Progenitor cell of endocrine pancreas (in vitro differentiated cells): ENCODE data around the gene PLET1. TPM values are rescaled to one million over a fixed set of nuclear protein-coding genes. Genes with fewer than 3 reads are reported as not detected.

Experiments
- DNase-seq: peaks from one replicate; pipeline ENCODE4 v3.0.0; 2021; ENCODE audit warnings: low spot score; ENCODE audit not compliant: unreplicated experiment
- H3K27ac Mint-ChIP-seq: 2 replicates; pipeline ENCODE4 v1.8.0; 2021; ENCODE audit warnings: mild to moderate bottlenecking, moderate library complexity, mixed read lengths
- H3K27me3 Mint-ChIP-seq: 2 replicates; pipeline ENCODE4 v1.8.0; 2021; ENCODE audit warnings: mixed read lengths
- H3K36me3 Mint-ChIP-seq: 2 replicates; pipeline ENCODE4 v1.8.0; 2022; ENCODE audit warnings: mixed read lengths; ENCODE audit not compliant: insufficient read depth
- H3K4me1 Mint-ChIP-seq: 2 replicates; pipeline ENCODE4 v1.8.0; 2021; ENCODE audit warnings: low read depth, mixed read lengths
- H3K4me3 Mint-ChIP-seq: 2 replicates; pipeline ENCODE4 v1.8.0; 2021; ENCODE audit warnings: low read depth, mild to moderate bottlenecking, moderate library complexity, mixed read lengths
- H3K9me3 Mint-ChIP-seq: 2 replicates; pipeline ENCODE4 v1.8.0; 2021; ENCODE audit warnings: low read depth, mixed read lengths
- total RNA-seq: library from RNA; stranded (reverse); gene quantifications from 2 replicates; pipeline ENCODE4 v1.2.1, GENCODE V29; 2021
- TF ChIP-seq, protein P1 (sequence below): fragments of 200-600 bp; sonication (generic); IDR thresholded peaks from one replicate; pipeline ENCODE4 v1.5.0; 2021; ENCODE audit warnings: antibody characterized with exemption, mild to moderate bottlenecking; ENCODE audit not compliant: unreplicated experiment

The PLET1 gene
- total RNA-seq, 1 donor from 2014 or later: not detected

DNA sequence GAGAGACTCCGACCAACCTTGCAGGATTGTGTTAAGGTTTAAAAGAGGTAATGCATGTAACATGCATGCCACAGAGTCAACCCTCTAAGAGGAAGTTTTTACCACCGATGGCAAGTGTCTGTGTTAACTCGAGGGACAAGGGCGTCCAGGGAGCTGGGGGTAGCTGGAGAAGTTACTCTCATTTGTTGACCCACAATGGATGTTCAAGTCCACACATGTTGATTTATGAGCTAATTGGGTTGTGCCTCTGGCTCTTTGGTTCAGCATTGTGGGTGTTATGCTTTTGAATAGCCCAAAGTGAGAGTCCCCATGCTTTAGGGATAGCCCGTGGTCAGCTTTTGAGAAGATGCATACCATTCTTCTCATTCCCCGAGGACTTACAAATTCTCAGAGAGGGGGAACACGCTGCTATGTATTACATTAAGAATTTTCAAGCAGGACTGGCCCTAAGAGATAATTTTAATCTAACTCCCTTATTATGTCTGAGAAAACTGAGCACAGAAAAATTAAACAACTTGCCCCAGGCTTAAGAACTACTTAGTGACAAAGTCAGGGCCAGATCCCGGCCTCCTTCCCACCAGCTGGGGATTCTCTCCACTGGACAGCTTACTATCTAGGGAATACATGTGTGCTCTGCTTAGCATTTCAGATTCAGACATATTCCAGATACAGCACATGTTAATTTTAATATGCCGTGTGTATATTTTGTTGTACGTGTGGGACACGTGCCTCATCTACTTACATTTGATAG, 5.2 kb upstream of the PLET1 start:
- peaks cover 2% of the 10 kb centered on the region for H3K27me3 Mint-ChIP-seq
- no peak overlapping the region for H3K4me3 Mint-ChIP-seq
- peaks cover 7% of the 10 kb centered on the region for H3K4me1 Mint-ChIP-seq
- no peaks in the 10 kb centered on the region for H3K36me3 Mint-ChIP-seq
- no peaks in the 10 kb centered on the region for H3K9me3 Mint-ChIP-seq
- no peak overlapping the region for H3K27ac Mint-ChIP-seq
- TF ChIP-seq, protein P1, sequence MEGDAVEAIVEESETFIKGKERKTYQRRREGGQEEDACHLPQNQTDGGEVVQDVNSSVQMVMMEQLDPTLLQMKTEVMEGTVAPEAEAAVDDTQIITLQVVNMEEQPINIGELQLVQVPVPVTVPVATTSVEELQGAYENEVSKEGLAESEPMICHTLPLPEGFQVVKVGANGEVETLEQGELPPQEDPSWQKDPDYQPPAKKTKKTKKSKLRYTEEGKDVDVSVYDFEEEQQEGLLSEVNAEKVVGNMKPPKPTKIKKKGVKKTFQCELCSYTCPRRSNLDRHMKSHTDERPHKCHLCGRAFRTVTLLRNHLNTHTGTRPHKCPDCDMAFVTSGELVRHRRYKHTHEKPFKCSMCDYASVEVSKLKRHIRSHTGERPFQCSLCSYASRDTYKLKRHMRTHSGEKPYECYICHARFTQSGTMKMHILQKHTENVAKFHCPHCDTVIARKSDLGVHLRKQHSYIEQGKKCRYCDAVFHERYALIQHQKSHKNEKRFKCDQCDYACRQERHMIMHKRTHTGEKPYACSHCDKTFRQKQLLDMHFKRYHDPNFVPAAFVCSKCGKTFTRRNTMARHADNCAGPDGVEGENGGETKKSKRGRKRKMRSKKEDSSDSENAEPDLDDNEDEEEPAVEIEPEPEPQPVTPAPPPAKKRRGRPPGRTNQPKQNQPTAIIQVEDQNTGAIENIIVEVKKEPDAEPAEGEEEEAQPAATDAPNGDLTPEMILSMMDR: no peak
- DNase-seq: no peak

DNA sequence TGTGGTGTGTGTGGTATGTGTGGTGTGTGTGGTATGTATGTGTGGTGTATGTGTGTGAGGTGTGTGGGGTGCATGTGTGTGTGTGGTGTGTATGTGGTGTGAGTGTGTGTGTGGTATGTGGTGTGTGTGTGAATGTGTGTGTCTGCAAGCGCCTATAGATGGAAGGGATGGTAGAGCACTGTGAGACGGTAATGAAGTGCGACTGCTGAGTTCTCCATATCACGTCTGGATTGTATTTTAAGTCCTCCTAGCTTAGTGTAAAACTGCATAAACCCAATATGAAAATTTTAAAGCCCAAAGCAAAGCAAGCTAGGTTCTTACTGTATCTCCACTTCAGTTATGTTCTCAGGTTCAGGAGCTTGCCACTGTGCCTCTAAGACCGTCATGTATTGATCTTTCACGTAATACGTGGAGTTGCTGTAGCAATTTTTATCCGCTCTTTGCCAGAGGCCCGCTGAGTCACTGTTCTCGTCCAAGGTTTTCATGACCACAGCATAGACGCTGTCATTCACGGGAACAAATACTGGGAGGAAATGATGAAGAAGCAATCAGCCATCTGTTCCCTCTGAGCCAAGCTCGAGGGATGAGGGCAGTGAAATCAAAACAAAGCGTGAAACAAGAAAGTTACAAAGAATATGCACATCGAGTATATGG, 5.5 kb downstream of the PLET1 start:
- no peaks in the 10 kb centered on the region for H3K27me3 Mint-ChIP-seq
- peaks cover 4% of the 10 kb centered on the region for H3K4me1 Mint-ChIP-seq
- no peaks in the 10 kb centered on the region for H3K36me3 Mint-ChIP-seq
- TF ChIP-seq, protein P1: no peak
- no peaks in the 10 kb centered on the region for H3K9me3 Mint-ChIP-seq
- no peak overlapping the region for H3K27ac Mint-ChIP-seq
- H3K4me3 Mint-ChIP-seq: no peak overlapping the region
- DNase-seq: no peak

DNA sequence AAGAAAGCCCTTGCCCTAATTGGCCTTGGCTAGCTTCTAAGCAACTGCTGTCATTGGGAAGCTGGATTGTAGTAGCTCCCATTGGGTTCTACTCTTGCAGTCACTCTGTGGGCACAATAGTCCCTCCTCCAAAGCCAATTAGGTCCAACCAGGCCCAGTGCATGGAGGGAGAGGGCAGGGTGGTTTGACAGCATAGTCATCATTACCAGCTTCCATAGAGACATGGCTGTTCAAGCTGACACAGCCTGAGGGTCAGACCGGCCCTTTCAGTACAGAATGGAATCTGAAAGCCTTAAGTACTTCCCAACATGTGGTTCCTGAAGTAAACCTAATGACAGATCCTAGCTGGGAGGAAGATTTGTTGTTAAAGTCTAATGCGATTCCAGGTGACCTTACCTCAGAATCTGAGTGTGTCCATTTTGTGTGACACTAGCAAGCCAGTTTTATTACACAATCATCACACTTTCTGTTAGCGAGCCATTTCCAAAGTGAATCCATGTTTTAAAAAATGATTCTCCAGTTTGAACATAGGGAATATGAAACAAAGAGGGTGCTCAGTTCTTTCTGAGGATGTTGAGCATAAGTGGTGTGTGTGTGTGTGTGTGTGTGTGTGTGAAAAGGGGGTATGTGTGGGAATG, 6.9 kb downstream of the PLET1 start:
- no peak overlapping the region for H3K4me3 Mint-ChIP-seq
- TF ChIP-seq, protein P1: no peak
- H3K27me3 Mint-ChIP-seq: no peaks in the 10 kb centered on the region
- H3K36me3 Mint-ChIP-seq: no peaks in the 10 kb centered on the region
- H3K9me3 Mint-ChIP-seq: no peaks in the 10 kb centered on the region
- peaks cover 3% of the 10 kb centered on the region for H3K4me1 Mint-ChIP-seq
- no peak for DNase-seq
- H3K27ac Mint-ChIP-seq: no peak overlapping the region

DNA sequence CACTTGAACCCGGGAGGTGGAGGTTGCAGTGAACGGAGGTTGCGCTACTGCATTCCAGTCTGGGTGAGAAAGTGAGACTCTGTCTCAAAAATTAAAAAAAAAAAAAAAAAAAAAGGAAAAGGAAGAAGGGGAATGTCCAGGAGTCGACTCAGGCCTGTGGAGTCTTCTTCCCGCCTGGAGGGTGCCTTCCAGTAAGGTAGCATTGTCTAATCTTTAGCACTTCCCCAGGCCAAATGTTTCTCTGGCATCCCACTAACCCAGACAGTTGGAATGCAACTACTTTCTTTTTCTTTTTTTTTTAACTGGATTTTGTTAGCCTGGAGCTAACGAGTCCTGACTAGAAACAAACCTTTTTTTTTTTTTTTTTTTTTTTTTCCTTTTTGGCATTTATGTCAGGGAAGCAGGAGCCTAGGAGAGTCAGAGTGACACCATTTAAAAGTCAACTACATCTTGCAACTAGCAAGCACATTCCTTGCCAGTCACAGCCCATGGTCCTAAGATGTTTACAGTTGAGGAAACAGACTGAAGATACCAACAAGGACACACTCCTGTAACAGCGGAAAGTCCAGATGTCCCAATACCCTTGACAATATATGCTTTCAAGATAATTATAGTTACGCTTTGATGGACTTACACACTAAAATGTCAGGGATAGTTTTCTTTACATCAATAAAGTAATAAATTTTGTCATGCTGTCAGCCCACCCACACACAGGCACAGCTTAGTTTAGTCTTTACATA, 10.6 kb downstream of the PLET1 start:
- Mint-ChIP-seq H3K36me3 (no peaks in the 10 kb centered on the region), H3K4me1 (no peaks in the 10 kb centered on the region), H3K27me3 (no peaks in the 10 kb centered on the region), H3K4me3 (no peak overlapping the region), H3K27ac (no peak overlapping the region), H3K9me3 (peaks cover 9% of the 10 kb centered on the region)
- TF ChIP-seq, protein P1: no peak
- DNase-seq: no peak

DNA sequence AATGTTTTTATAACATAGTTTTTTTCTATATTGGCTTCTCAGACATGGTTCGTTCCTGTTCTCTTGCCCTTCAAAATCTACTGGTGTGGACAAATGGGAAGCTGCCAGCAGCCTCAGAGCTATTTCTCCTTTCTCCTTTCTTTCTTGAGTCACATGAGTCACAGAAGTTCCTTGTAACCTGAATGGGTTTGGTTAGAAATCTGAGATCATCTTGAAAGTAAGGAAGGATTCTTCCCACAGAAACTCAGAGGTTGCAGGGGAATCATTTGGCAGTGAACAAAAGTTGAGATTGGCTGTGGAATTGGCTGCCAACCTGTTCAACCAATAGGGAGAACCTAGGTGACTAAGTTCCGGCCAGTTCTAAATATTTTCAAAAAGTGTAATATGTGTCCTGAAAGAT, 12.5 kb downstream of the PLET1 start:
- TF ChIP-seq, protein P1: no peak
- Mint-ChIP-seq H3K27ac (no peak overlapping the region), H3K36me3 (peaks cover 10% of the 10 kb centered on the region), H3K9me3 (peaks cover 22% of the 10 kb centered on the region), H3K4me1 (no peaks in the 10 kb centered on the region), H3K4me3 (no peak overlapping the region), H3K27me3 (no peaks in the 10 kb centered on the region)
- DNase-seq: no peak
